ENCODE measurements around the gene PHLDB2.

PHLDB2 gene

GRCh38 chr3:111999484-112000324 is 140.6 kb downstream of the PHLDB2 start:
- DNase-seq (ENCODE audit: low read depth): no peak

DNA sequence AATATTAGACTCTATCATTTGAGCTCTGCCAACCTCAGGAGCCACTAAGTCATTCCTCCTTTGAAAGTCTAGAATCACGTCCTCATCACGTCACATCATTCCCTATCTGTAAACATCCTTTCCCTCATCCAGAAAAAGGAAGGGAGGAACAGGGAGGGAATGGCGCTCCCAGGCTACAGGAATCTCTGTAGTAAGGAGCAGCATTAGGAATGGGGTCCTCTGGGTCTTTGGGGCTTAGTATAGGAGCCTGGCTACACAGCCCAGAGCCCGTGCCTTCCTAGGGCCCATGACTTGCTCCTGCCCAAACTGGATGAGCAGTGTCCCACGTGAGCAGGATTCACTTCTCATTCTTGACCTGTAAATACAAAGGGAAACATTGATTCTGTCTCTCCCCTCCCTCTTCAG is 141.3 kb downstream of the PHLDB2 start:
- DNase-seq (ENCODE audit: low read depth): no peak

DNA sequence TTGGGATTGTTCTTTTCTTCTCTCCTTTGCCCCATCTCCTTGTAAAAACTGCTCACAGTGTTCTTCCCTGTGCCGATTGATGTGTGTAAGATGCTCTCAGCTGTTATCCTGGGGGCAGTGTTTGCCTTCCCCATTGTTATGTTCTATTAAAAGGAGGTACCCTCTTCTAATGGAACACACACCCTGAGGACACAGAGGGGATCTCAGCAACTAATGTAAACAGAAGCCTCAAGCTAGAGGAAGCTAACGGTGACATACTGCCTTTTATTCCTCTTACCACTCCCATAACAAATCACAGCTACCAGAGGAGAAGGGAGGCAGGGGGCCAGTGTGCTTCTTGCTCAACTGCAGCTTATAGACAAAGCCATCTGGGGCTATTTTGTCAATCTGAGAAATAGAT is 141.9 kb downstream of the PHLDB2 start:
- DNase-seq (ENCODE audit: low read depth): no peak

- DNase-seq (ENCODE audit: low read depth): no peak
Measured at GRCh38 chr3:112001526-112001925, 142.5 kb downstream of the PHLDB2 start.

GRCh38 chr3:112002096-112002971 is 143.3 kb downstream of the PHLDB2 start:
- peak; percentile 80 for DNase-seq (ENCODE audit: low read depth)

DNA sequence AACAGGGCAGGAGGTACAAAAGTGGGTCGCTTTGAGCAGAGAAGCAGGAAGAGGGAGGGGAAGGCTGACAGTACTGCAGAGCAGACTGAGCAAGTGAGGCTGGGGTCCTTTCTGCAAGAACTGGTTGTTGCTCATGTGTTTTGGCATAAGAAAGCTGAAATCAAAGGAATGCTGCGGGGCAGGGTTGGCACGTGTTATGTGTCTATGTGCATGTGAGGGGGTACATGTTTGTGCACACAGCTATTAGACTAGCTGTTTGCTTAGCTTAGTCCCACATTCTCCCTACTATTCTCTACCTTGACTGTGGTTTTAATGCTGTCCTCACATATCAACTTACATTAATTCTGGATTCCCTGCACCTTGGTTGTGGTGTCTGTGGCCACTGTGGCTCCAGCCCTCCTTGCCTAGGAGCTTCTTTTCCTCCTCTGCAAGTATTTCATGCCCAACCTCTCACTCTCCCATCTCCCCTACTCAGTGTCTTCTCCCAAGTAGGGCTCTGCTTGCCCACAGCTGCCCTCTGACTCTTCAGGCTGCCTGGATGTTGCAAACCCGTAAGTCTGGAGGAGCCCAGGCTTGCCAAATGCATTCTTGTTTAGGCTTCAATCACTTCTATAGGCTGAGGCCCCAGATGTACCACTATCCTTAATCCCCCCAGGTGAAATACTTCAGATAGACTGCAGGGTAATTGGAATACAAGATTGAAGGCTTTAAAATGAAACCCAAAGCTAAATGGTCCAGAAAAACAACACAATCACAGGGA is 144.4 kb downstream of the PHLDB2 start:
- no peak for DNase-seq (ENCODE audit: low read depth)

DNA sequence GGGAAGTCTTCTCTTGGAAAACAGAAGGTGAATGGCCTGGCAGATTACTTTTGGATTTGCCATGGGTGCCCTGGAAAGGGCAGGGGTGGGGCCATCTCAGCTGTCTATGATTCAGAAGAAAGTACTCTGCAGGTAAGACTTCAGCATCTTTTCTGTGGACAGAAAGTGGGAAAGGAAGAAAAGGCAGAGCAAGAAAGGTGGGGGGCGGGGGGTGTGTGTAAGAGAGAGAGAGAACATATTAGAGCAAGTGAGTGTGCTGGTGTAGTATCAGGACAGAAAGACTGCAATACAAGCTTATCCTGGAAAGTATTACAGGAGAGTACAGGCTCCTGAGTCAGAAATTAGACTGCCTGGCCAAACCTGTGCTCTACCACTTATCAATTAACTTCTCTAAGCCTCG is 145.1 kb downstream of the PHLDB2 start:
- DNase-seq (ENCODE audit: low read depth): no peak

- DNase-seq (ENCODE audit: low read depth): no peak
Measured at GRCh38 chr3:112004669-112005068, 145.6 kb downstream of the PHLDB2 start.

DNA sequence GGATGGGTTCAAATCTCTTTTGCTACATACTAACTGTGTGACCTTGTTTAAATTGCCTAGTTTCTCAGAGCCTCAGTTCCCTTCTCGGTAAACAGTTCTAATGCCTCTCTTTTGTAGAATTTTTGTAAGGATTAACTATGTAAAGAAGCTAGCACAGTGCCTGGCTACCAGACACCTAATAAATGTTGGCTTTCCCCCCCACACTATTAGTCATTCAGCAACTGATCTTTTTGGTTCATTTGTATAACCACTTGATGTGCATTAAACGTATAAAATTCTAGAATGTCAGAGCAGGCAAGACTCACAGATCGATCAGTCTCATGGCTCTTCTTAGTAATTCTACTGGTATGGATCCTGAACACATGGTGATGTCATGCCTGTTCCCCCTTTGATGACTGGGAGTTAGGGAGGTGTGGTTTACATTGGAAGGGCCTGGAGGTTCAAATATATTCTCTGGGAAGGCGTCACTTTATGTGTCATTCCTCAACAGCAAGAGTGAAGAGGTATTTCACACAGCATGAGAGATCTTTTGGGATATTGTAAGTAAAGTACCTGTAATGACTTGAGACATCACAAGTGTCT is 146.1 kb downstream of the PHLDB2 start:
- DNase-seq (ENCODE audit: low read depth): no peak

DNA sequence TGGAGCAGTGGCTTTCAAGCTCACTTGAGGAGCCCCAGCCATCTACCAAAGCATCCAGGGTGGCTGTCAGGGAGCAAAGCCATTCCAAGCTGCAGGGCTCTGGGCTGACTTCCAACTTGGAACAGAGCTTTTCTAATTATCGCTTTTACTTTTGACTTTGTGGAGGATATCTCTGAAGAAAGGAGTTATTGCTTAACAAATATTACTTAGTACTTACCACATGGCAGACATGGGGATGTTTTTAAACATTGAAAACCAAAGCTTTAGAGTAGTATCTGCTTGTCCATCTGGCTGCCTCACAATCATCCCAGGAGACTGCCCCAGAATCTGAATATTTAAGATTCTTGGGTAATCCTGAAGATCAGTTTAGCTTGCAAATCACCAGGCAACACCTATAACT is 148.6 kb downstream of the PHLDB2 start:
- no peak for DNase-seq (ENCODE audit: low read depth)

DNA sequence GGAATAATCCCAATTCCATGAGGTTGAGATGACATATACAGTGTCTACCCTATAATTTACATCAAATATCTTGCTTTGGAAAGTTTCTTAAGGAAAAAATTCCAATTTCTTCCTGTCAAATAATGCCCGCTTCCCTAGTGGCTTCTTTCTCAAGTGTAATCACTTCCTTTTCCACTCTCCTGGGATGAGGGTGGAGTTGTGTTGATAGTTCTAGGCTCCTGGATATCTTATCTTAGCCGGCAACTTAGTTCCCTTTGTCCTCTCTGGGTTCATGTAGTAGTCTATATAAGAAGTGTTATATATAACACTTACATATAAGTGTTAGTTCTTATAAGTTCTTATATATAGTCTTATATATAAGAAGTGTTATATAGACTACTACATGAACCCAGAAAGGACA is 150.6 kb downstream of the PHLDB2 start:
- DNase-seq (ENCODE audit: low read depth): no peak

DNA sequence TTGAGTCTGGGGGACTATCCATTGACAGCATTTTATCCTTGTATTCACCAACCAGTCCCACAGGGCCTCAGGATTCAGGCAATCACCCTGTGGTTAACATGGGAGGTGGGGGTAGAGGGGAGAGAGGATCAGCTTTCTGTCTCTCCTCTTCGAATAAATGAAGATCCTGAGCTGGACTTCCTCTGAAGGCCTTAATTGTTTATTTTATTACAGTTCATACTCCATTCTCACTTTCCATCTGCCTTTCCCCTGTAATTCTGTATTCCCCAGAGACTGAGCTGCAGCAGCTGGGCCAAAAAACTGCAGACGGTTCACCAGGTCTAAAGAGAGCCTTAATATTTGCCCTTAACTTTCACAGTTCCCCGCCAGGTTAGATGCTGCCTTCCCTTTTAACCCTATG is 151.6 kb downstream of the PHLDB2 start:
- DNase-seq (ENCODE audit: low read depth): no peak

DNA sequence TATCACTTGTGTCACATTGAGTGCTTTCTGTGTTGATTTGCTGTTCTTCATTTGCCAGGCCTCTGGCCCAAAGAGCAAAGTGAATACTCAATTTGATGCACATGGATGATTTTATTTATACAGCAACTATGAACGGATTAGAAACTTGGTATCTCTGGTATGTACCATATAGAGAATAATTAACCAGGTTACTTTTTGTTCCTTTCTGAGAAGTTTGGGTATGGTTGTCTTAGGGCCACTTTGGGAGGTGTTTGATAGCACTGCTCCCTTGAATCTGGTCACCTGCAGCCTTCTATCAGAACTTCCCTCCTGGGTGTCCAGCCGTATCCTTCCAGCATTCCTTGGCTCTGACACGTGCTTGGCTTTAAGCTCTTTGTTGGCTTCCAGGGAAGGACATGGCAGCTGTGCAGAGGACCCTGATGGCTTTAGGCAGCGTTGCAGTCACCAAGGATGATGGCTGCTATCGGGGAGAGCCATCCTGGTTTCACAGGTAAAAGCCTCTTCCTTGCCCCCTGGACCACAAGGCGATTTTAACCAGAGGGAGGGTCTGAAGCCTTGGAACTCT is 152.4 kb downstream of the PHLDB2 start:
- DNase-seq (ENCODE audit: low read depth): no peak

GRCh38 chr3:112012205-112012992 is 153.3 kb downstream of the PHLDB2 start:
- DNase-seq (ENCODE audit: low read depth): no peak

DNA sequence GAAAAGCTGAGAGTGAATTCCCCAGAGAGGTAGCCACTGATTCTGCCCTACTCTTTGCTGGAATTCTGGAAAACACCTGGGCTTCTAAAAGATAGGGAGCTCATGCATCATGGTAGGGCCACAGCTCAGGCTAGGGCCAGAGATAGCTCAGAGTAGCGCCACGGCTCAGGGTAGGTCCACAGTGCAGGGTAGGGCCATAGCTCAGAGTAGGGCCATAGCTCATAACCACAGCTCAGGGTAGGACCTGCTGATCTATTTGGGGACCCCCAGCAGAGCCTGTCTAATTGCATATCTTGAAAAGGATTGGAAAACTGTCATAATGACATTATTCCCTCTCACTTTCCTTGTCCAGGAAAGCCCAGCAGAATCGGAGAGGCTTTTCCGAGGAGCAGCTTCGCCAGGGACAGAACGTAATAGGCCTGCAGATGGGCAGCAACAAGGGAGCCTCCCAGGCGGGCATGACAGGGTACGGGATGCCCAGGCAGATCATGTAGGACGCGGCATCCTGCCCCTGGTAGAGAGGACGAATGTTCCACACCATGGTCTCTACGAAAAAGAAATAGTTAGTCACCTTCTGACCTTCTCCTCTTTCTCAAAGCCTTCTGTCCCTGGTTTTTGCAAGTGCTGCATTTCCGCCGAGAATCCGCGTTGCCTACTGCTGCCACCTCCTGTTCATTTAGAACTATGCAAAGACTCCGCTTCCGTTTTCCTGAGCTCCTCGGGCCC is 154.2 kb downstream of the PHLDB2 start:
- peak; percentile 48 for DNase-seq (ENCODE audit: low read depth)

- DNase-seq (ENCODE audit: low read depth): no peak
Measured at GRCh38 chr3:112013784-112014143, 154.7 kb downstream of the PHLDB2 start.

GRCh38 chr3:112017091-112017490 is 158.0 kb downstream of the PHLDB2 start:
- DNase-seq (ENCODE audit: low read depth): no peak

GRCh38 chr3:112018712-112019111 is 159.6 kb downstream of the PHLDB2 start:
- no peak for DNase-seq (ENCODE audit: low read depth)

- DNase-seq (ENCODE audit: low read depth): no peak
Measured at GRCh38 chr3:112019716-112020115, 160.7 kb downstream of the PHLDB2 start.

DNA sequence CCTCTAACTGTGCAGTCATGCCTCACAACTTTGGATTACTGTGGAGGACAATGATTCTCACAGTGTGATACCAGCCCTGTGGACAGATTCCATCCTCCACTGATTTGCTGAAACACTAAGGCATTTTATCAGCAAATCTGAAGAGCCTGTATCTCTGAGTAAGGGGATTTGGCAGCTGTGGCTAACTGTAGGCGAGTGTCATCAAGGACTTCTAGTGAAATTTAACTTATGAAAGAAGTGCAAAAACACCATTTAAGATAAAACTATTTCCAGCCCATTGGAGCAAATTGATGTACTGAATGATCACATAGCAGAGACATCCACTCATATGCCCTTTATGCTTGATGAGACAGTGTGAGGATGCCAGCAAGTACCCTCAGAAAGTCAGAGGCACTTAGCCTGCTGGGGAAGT is 161.6 kb downstream of the PHLDB2 start:
- DNase-seq (ENCODE audit: low read depth): no peak
